HEK293 (cell line): ENCODE results near the gene RFPL2.

Source experiments
- CTCF ChIA-PET: fragments of 350-600 bp; formaldehyde crosslinking; extraction: SDS; loops from one replicate; lab custom pipeline; 2021; ENCODE audit warnings: antibody characterized with exemption; lab: Yijun Ruan, JAX
- POLR2A ChIA-PET: fragments of 300-600 bp; formaldehyde crosslinking; extraction: SDS; loops from one replicate; lab custom pipeline; 2020; ENCODE audit warnings: antibody characterized with exemption, inconsistent platforms; lab: Yijun Ruan, JAX
- H3K27ac ChIP-seq: fragments of 200-500 bp; sonication (Bioruptor generic); 2 replicates; pipeline ENCODE4 v1.5.1; 2014; ENCODE audit warnings: low read depth, low read length, control low read depth, inconsistent platforms; ENCODE audit errors: extremely low read depth
- H3K36me3 ChIP-seq, 2 experiments: fragments of 200-500 bp in 1 of 2; sonication (Bioruptor generic) in 1 of 2; 1 replicate in 1 of 2; 2 replicates in 1 of 2; pipeline ENCODE4 v1.5.1; 2014 to 2017; ENCODE audit warnings: inconsistent platforms in 2 of 2, low read length in 2 of 2; ENCODE audit not compliant: control insufficient read depth in 2 of 2, insufficient read depth in 1 of 2
- H3K4me1 ChIP-seq: fragments of 200-500 bp; sonication (Bioruptor generic); 2 replicates; pipeline ENCODE4 v1.5.1; 2014; ENCODE audit warnings: mild to moderate bottlenecking, low read length, inconsistent platforms; ENCODE audit not compliant: control insufficient read depth, insufficient read depth
- H3K4me3 ChIP-seq: 2 replicates; pipeline ENCODE4 v1.5.1; 2011; ENCODE audit warnings: low read depth, mild to moderate bottlenecking, control low read depth, low read length, moderate library complexity
- H3K9me3 ChIP-seq: fragments of 200-500 bp; sonication (Bioruptor generic); 2 replicates; pipeline ENCODE4 v1.5.1; 2014; ENCODE audit warnings: low read depth, low read length, inconsistent platforms; ENCODE audit not compliant: control insufficient read depth, insufficient read depth
- CTCF ChIP-seq: fragments of 450-650 bp; formaldehyde crosslinking; IDR thresholded peaks from 2 replicates; pipeline ENCODE4 v1.5.1; 2016; ENCODE audit warnings: missing biosample characterization, missing genetic modification characterization
- EGR2 ChIP-seq: fragments of 450-650 bp; formaldehyde crosslinking; IDR thresholded peaks from 2 replicates; pipeline ENCODE4 v1.5.1; 2016; ENCODE audit warnings: low read depth, missing biosample characterization, missing genetic modification characterization
- GLIS2 ChIP-seq: fragments of 450-650 bp; formaldehyde crosslinking; IDR thresholded peaks from 2 replicates; pipeline ENCODE4 v1.5.1; 2016; ENCODE audit warnings: missing biosample characterization, missing genetic modification characterization
- MYNN ChIP-seq: fragments of 450-650 bp; formaldehyde crosslinking; IDR thresholded peaks from 2 replicates; pipeline ENCODE4 v1.5.1; 2016; ENCODE audit warnings: missing biosample characterization, missing genetic modification characterization, borderline replicate concordance
- PATZ1 ChIP-seq: fragments of 450-650 bp; formaldehyde crosslinking; IDR thresholded peaks from 2 replicates; pipeline ENCODE4 v1.5.1; 2016; ENCODE audit warnings: missing biosample characterization, missing genetic modification characterization
- SP3 ChIP-seq: fragments of 450-650 bp; formaldehyde crosslinking; IDR thresholded peaks from 2 replicates; pipeline ENCODE4 v1.5.1; 2016; ENCODE audit warnings: missing biosample characterization, missing genetic modification characterization
- TCF7L2 ChIP-seq: IDR thresholded peaks from 2 replicates; pipeline ENCODE4 v1.6.1; 2011; ENCODE audit warnings: low read depth, mild to moderate bottlenecking, inconsistent platforms, low read length, moderate library complexity, borderline replicate concordance
- TSHZ1 ChIP-seq: fragments of 450-650 bp; formaldehyde crosslinking; IDR thresholded peaks from 2 replicates; pipeline ENCODE4 v1.5.1; 2016; ENCODE audit warnings: missing biosample characterization, missing genetic modification characterization, borderline replicate concordance
- ZBTB1 ChIP-seq: fragments of 450-650 bp; formaldehyde crosslinking; IDR thresholded peaks from 2 replicates; pipeline ENCODE4 v1.5.1; 2016; ENCODE audit warnings: missing biosample characterization, missing genetic modification characterization
- ZBTB20 ChIP-seq: fragments of 450-650 bp; formaldehyde crosslinking; IDR thresholded peaks from 2 replicates; pipeline ENCODE4 v1.5.1; 2016; ENCODE audit warnings: missing biosample characterization, missing genetic modification characterization
- ZFHX2 ChIP-seq: fragments of 450-650 bp; formaldehyde crosslinking; conservative IDR thresholded peaks from 2 replicates; pipeline ENCODE4 v1.5.1; 2016; ENCODE audit warnings: missing biosample characterization, missing genetic modification characterization
- ZNF114 ChIP-seq: fragments of 450-650 bp; formaldehyde crosslinking; IDR thresholded peaks from 2 replicates; pipeline ENCODE4 v1.5.0; 2017; ENCODE audit warnings: missing biosample characterization, missing genetic modification characterization
- ZNF146 ChIP-seq: fragments of 450-650 bp; formaldehyde crosslinking; IDR thresholded peaks from 2 replicates; pipeline ENCODE4 v1.5.1; 2016; ENCODE audit warnings: missing biosample characterization, missing genetic modification characterization
- ZNF157 ChIP-seq: fragments of 450-650 bp; formaldehyde crosslinking; IDR thresholded peaks from 2 replicates; pipeline ENCODE4 v1.5.1; 2016; ENCODE audit warnings: missing biosample characterization, missing genetic modification characterization
- ZNF175 ChIP-seq: fragments of 450-650 bp; formaldehyde crosslinking; IDR thresholded peaks from 2 replicates; pipeline ENCODE4 v1.5.1; 2016; ENCODE audit warnings: missing biosample characterization, missing genetic modification characterization
- ZNF184 ChIP-seq: fragments of 450-650 bp; IDR thresholded peaks from 2 replicates; pipeline ENCODE4 v1.5.1; 2018; ENCODE audit warnings: missing biosample characterization, mild to moderate bottlenecking, missing genetic modification characterization
- ZNF214 ChIP-seq: fragments of 450-650 bp; formaldehyde crosslinking; IDR thresholded peaks from 2 replicates; pipeline ENCODE4 v1.5.1; 2017; ENCODE audit warnings: missing biosample characterization, mild to moderate bottlenecking, missing genetic modification characterization, borderline replicate concordance
- ZNF335 ChIP-seq: fragments of 450-650 bp; formaldehyde crosslinking; conservative IDR thresholded peaks from 2 replicates; pipeline ENCODE4 v1.5.1; 2016; ENCODE audit warnings: missing biosample characterization, missing genetic modification characterization
- ZNF366 ChIP-seq: fragments of 450-650 bp; formaldehyde crosslinking; conservative IDR thresholded peaks from 2 replicates; pipeline ENCODE4 v1.5.1; 2016; ENCODE audit warnings: missing biosample characterization, missing genetic modification characterization
- ZNF391 ChIP-seq: fragments of 450-650 bp; formaldehyde crosslinking; IDR thresholded peaks from 2 replicates; pipeline ENCODE4 v1.5.1; 2016; ENCODE audit warnings: low read depth, missing biosample characterization, missing genetic modification characterization, borderline replicate concordance
- ZNF398 ChIP-seq: fragments of 450-650 bp; formaldehyde crosslinking; IDR thresholded peaks from 2 replicates; pipeline ENCODE4 v1.5.1; 2017; ENCODE audit warnings: missing biosample characterization, missing genetic modification characterization
- ZNF423 ChIP-seq: fragments of 450-650 bp; formaldehyde crosslinking; IDR thresholded peaks from 2 replicates; pipeline ENCODE4 v1.5.1; 2016; ENCODE audit warnings: missing biosample characterization, missing genetic modification characterization
- ZNF488 ChIP-seq: fragments of 450-650 bp; formaldehyde crosslinking; IDR thresholded peaks from 2 replicates; pipeline ENCODE4 v1.5.1; 2016; ENCODE audit warnings: missing biosample characterization, missing genetic modification characterization
- ZNF571 ChIP-seq: fragments of 450-650 bp; formaldehyde crosslinking; IDR thresholded peaks from 2 replicates; pipeline ENCODE4 v1.5.0; 2017; ENCODE audit warnings: missing biosample characterization, missing genetic modification characterization
- ZNF623 ChIP-seq: fragments of 450-650 bp; formaldehyde crosslinking; IDR thresholded peaks from 2 replicates; pipeline ENCODE4 v1.5.1; 2016; ENCODE audit warnings: missing biosample characterization, missing genetic modification characterization
- ZNF626 ChIP-seq: fragments of 450-650 bp; sonication (Bioruptor Pico); formaldehyde crosslinking; IDR thresholded peaks from 2 replicates; pipeline ENCODE4 v1.5.1; 2018; ENCODE audit warnings: missing biosample characterization, missing genetic modification characterization, inconsistent platforms
- ZNF660 ChIP-seq: fragments of 450-650 bp; IDR thresholded peaks from 2 replicates; pipeline ENCODE4 v1.5.1; 2018; ENCODE audit warnings: missing biosample characterization, mild to moderate bottlenecking, missing genetic modification characterization

RFPL2 gene

GRCh38 chr22:32203181-32204039 is 1.5 kb downstream of the RFPL2 start:
- Histone ChIP-seq H3K4me1 (0 out of 2 replicates have a peak, but pooled peaks cover 3% of the 10 kb centered on the region), H3K9me3 (no peaks in the 10 kb centered on the region), H3K36me3 (peaks cover 0 to 11% of the 10 kb centered on the region in 2 experiments; a peak in 1 of 3 replicates), H3K4me3 (peak overlapping the region; percentile 34), H3K27ac (no peak overlapping the region)
- CTCF ChIA-PET: interaction anchor here (0.6 to 0.8 kb wide), 3 partner anchors 8 to 65 kb away, joined by 3 to 4 read pairs (median 3); no protein-coding TSS in a partner anchor
- POLR2A ChIA-PET: no interaction called here
- TF ChIP-seq GLIS2 (tag by site-specific recombination): peak; percentile 52; the same call in 1 of the 2 replicates
- no peak for TF ChIP-seq ZNF157
- no peak for TF ChIP-seq ZNF214 (tag by site-specific recombination)
- TF ChIP-seq ZNF398 (tag by site-specific recombination): peak; percentile 84
- TF ChIP-seq CTCF (tag by site-specific recombination): peak; percentile 48
- TF ChIP-seq PATZ1: peak; percentile 30; the same call in 1 of the 2 replicates
- no peak for TF ChIP-seq ZNF366 (tag by site-specific recombination)
- TF ChIP-seq ZNF335 (tag by site-specific recombination): 0 out of 2 replicates have a peak, but pooled peaks have one; percentile 17
- TF ChIP-seq ZNF626 (tag by site-specific recombination): no peak
- TF ChIP-seq ZNF391 (tag by site-specific recombination): no peak
- TF ChIP-seq TCF7L2: no peak
- peak; percentile 78 for TF ChIP-seq ZFHX2 (tag by site-specific recombination)
- no peak for TF ChIP-seq TSHZ1 (tag by site-specific recombination)
- no peak for TF ChIP-seq ZBTB1 (tag by site-specific recombination)
- TF ChIP-seq ZBTB20 (tag by site-specific recombination): peak; percentile 45
- TF ChIP-seq ZNF571 (tag by site-specific recombination): no peak
- no peak for TF ChIP-seq ZNF488 (tag by site-specific recombination)
- peak; percentile 71 for TF ChIP-seq EGR2 (tag by site-specific recombination)
- TF ChIP-seq MYNN (tag by site-specific recombination): no peak
- no peak for TF ChIP-seq ZNF660 (tag by site-specific recombination)
- 0 out of 2 replicates have a peak, but pooled peaks have one; percentile 6 for TF ChIP-seq ZNF423 (tag by site-specific recombination)
- TF ChIP-seq ZNF184 (tag by site-specific recombination): no peak
- TF ChIP-seq ZNF623 (tag by site-specific recombination): no peak
- no peak for TF ChIP-seq ZNF146 (tag by site-specific recombination)
- TF ChIP-seq SP3 (tag by site-specific recombination): no peak
- no peak for TF ChIP-seq ZNF175 (tag by site-specific recombination)
- TF ChIP-seq ZNF114 (tag by site-specific recombination): no peak
